Stimulated activated naive CD8-positive, alpha-beta T cell treated with anti-CD3 and anti-CD28 coated beads, Interleukin-15, Interleukin-2, amounts not matched to agents 100 U/mL and 50 U/mL, for 24 hours (primary cell): ENCODE data around the gene SLC35F3.
A peak's percentile ranks its signal among the peaks of the same experiment; 100 is the strongest.
"Not testable (repeated sequence)": the region's sequence is repeated elsewhere in the genome, so short reads cannot be mapped to it uniquely, and the experiment has no call there.

Experiments used
- ATAC-seq: fragments of 150-1000 bp; cut with Tn5 transposase; one replicate; pipeline ENCODE4 v1.10.0; 2021
- DNase-seq: peaks from one replicate; pipeline ENCODE4 v3.0.0; 2021

Gene SLC35F3

GRCh38 chr1:234222561-234223280 lies 318.2 kb downstream of the SLC35F3 start:
- ATAC-seq (no peak), DNase-seq (no peak)

DNA sequence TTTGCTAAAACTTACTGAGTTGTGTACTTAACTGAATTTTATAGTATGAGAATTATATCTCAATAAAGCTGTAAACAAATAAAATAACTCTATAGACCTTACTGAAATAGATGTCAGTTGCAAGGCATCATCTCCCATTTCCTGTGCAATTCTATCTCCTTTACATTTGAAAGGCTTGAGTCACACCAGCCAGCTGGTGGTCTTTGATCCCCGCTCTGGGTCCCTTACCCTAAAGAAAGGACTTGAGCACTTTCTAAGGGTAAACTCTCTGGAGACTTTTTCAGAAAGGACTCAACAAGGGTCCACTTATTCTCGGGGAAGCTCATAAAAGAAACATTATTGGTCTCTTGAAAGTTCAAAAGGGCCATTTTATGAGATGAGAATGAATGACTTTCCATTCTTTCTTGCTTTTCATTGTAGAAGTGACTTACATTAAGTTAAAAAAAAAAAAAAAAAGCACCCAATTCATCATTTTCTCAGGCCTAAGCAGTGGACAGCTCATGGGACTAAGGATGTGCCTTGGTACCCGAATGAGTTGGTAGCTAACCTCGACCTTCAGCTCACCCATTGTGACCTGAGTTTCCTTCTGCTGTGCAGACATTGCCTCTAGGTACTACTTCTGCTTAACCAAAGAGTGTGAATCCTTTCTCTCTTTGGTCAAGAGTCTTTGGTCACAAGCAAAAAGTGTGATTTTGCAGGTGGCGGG lies 321.8 kb downstream of the SLC35F3 start:
- DNase-seq, result no peak
- ATAC-seq, result no peak

GRCh38 chr1:234226819-234227165 lies 322.3 kb downstream of the SLC35F3 start:
- no peak for DNase-seq

DNA sequence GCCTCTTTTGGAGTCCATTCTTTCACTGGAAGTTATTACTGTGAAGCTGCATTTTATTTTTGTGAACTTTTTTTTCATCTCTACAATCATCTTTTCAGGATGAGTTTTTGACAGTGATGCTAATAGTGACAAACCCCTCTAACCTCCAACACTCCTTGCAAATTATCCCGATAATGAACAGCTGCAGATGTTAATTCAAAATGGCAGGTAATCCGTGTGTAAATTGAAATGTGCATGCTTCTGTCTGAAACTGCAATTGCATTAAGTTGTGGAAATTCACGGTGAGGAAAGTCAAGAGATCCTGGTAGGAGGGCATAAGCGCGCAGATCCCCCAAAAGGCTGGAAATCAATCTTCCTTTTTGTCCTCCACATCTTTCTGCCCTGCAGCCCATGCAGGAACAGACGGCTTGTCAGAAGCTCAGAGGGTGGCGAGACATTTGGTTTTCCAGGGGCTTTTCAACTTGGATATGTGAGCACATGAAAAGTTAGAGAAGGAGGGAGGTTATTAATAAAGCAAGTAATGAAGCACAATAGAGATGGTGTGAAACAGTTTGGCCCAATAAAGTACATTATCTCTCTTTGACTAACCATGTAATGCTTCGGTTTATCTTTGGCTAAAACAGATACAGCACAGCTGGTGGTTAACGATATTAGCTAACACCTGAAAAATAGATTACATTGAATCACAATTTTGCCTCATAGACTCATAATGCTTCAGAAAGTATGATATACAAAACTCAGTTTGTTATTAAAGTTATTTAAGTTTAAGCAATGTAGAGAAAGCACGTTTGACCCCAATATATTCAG lies 325.3 kb downstream of the SLC35F3 start:
- ATAC-seq (no peak), DNase-seq (no peak)

More at GRCh38 chr1:234226819-234227165, 322.3 kb downstream of the SLC35F3 start:
- no peak for ATAC-seq

DNA sequence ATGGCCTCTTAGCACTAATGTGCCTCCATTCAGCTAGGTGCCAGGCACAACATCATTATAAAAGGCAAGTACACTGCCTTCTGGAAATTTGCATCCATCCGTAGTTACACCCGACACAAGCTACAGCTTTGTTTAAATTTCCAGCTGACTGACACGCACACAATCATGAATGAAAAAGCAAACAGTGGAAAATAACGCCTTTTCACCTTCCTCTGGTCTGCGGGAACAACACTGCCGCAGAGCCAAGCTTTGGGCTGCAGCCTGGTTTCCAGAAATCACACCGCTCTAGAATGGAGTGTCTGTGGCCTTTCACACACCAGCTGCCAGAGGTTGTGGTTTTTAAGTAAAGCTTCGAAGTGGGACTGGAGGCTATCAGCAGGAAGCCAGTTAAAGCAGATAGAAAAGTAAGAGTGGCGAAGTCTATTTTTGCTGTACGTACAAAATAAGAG lies 326.0 kb downstream of the SLC35F3 start:
- peak; percentile 81 for ATAC-seq
- DNase-seq, result no peak

GRCh38 chr1:234231061-234231892 lies 326.8 kb downstream of the SLC35F3 start:
- ATAC-seq (no peak), DNase-seq (no peak)

DNA sequence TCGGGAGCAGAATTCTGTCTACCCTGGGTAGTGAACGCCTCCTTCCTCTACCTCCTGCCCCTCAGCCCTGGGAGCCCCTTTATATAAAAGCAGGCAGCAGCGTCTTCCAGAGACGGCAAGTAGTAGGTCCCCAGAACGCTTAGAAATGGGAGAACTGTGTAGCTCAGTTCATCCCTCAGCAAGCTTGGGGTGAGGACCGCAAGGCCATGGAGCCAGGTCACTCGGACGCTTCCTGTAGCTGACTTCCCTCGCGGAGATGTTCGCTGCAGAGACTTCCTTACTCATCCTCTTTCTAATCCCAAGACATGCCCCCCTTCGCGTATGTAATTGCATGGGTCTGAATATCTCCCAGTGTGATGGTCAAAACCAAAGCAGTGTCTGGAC lies 327.4 kb downstream of the SLC35F3 start:
- ATAC-seq, result no peak

GRCh38 chr1:234234199-234234598 lies 329.7 kb downstream of the SLC35F3 start:
- no peak for ATAC-seq
- DNase-seq, result no peak

More for the DNA sequence above, 327.4 kb downstream of the SLC35F3 start:
- no peak for DNase-seq

GRCh38 chr1:234235434-234235881 lies 331.0 kb downstream of the SLC35F3 start:
- ATAC-seq (no peak), DNase-seq (no peak)

- DNase-seq (no peak), ATAC-seq (no peak)
These were observed 332.9 kb downstream of the SLC35F3 start for GRCh38 chr1:234237393-234237792.

GRCh38 chr1:234238060-234238459 lies 333.6 kb downstream of the SLC35F3 start:
- no peak for ATAC-seq
- DNase-seq, result no peak

DNA sequence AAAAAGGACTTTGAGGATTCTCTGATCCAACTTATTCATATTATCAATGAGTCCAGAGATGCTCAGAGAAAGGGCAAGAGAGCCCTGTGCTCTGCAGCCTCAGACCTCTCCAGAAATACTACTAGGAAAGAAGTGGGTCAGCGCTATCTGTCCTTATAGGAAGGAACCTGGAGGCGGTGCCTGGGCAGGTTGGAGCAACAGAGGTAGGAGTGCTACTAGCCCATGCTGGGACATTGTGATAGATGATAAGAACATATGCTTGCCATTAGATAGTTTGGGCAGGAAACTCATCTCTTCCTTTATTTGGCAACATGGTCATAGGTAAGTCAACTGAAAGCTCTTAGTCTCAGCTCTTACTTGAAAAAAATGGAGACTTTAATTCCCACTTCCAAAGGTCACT lies 335.0 kb downstream of the SLC35F3 start:
- no peak for DNase-seq
- no peak for ATAC-seq

GRCh38 chr1:234239936-234240335 lies 335.5 kb downstream of the SLC35F3 start:
- ATAC-seq, result no peak
- no peak for DNase-seq

GRCh38 chr1:234240680-234241079 lies 336.2 kb downstream of the SLC35F3 start:
- ATAC-seq, result no peak
- DNase-seq, result no peak

- ATAC-seq, result no peak
These were observed 337.5 kb downstream of the SLC35F3 start for GRCh38 chr1:234241941-234242490.

DNA sequence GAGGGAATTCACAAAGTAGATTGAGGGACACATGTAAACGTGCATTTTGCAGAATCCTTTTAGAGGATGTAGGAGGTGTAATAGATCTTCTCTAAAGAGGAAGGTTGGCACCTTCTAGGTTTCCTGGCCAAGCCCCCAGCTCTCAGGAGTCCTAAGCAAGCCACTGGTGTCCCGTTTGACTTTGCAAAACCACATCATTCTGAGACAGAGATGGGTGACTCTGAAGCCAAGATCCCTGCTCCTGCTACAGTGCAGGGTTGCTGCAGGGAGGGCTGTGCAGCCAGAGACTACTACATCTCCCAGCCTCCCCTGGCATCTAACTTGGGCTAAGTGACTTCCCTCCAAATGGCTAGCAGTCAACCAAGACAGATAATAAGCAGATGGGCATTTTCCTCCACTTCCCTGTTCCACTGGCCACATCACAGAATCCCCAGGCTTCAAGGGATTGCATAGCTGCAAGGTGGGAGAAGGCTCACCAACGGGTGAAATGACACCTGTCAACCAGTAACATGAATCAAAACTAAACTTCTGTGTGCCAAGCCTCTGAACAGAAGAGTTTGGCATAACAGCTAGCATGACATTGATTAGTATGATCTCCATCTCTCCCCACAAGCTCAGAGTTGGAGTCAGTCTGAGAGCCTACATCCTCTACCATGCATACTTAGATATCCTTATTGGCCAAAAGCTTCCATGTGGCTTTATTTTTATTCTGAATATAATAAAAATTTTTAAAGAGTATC lies 339.2 kb downstream of the SLC35F3 start:
- DNase-seq, result no peak
- peak; percentile 20 for ATAC-seq

More at GRCh38 chr1:234241941-234242490, 337.5 kb downstream of the SLC35F3 start:
- DNase-seq, result no peak

GRCh38 chr1:234244482-234244881 lies 340.0 kb downstream of the SLC35F3 start:
- DNase-seq (no peak), ATAC-seq (peak; percentile 8)

DNA sequence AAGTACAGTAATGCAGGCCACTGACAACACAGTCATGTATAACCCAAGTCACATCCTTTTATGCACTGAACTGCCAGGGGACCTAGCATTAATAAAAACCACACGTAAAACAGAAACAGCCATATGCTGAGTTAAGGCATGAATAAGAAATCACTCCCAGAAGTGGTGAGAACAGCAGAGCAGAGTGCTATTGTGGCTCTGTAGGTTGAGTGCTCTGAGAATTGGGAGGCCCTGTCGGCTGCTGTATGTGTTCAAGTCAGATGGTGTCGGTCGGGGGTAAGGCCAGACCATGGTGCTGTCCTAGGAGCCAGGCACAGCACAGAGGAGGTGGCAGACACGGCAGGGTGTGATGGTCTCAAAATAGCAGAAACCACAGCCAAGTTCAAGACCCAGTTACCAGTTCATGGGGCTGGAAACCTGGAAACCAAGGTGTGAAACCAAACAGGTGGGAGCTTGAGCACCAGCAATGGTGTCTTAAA lies 342.2 kb downstream of the SLC35F3 start:
- ATAC-seq (peak; percentile 81), DNase-seq (no peak)

- not testable (repeated sequence) for ATAC-seq, DNase-seq
These were observed 343.3 kb downstream of the SLC35F3 start for GRCh38 chr1:234247746-234248145.

DNA sequence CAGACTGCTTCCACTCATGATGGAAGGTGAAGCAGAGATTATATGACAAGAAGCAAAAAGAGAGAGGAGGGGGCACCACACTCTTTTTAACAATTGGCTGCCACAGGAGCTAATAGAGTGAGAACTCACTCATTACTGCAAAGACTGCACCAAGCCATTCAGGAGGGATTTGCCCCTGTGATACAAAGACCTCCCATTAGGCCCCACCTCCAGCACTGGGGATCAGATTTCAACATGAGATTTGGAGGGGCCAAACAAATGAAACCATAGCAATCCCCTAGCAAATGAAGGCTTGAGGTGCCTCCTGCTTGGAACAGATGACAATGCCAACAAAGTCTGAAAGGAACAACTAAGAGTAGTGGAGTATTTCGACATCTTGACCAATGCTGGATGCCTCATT lies 346.3 kb downstream of the SLC35F3 start:
- no peak for ATAC-seq
- DNase-seq, result no peak

- DNase-seq, result no peak
- no peak for ATAC-seq
These were observed 349.3 kb downstream of the SLC35F3 start for GRCh38 chr1:234253732-234254131.
